Activated CD4-positive, alpha-beta T cell treated with anti-CD3 and anti-CD28 coated beads, Interleukin-2, amount 50 U/mL, for 48 hours (primary cell): ENCODE data around the gene LIFR.

Experiments
- DNase-seq, 2 experiments: peaks; one replicate each; pipeline ENCODE4 v3.0.0-alpha.2; 2020

LIFR gene

GRCh38 chr5:38515646-38516045, 40.8 kb downstream of the LIFR start:
- no peak for DNase-seq

DNA sequence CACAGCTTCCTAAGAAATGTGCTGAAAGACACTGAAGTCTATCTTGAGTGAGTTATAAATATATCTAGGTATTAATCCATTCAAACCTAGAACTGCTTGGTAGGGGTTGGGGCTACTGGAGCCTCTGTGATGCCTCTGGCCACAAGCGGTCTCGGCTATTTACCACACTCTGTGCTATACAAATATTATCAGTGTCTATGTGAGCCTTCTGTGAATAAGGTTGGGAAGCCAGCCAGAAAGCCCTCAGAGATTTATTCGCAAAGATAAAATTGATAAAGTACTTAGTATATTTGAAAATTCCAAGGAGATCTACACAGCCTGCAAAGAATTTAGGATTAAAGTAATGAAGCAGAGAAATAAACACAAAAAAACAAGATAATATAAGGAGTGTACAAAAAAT, 41.4 kb downstream of the LIFR start:
- DNase-seq, result no peak

GRCh38 chr5:38509185-38509584, 47.3 kb downstream of the LIFR start:
- DNase-seq, result no peak

DNA sequence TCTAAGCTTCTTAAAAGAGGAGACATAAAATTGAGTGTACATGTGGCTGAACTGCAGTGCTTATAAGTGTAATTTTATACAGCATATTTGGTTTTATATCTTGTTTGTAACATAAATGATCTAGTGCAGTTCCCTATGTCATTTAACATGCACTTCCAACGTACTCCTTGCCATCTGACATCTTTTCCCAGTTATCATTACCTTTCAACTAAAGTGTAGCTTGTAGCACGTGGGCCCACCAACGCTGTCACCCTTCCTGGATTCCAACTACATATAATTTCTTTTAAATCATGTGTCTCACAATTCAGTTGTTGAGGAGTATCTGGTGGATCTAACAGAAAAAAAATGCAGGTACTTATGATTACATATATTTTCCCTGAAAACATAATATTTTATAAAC, 50.1 kb downstream of the LIFR start:
- DNase-seq, result no peak

DNA sequence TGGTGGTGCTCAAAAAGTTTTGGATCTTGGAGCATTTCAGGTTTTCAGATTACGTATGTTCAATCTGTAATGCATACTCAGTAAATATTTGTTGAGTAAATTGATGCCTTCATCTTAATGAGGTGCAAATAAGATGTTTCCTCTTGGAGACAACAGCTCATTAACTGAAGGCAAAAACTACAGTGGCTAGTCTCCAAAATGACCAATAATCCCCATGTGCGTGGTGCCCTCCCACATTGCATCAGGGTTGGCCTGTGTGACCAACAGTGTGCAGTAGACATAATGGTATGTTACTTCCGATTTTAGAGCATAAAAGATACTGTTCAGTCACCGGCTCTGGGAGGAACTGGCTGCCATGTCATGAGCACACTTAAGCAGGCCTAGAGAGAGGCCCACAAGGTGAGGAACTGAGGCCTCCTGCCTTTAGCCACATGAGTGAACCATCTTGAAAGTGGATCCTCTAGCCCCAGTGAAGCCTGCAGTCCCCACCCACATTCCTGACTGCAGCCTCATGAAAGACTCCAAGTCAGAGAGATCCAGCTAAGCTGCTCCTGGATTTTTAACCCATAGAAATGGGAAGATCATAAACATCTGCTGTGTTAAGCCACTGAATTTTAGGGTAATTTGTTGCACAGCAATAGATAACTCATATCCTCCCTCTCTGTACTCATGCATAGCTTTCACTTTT, 55.7 kb downstream of the LIFR start:
- no peak for DNase-seq

- no peak for DNase-seq
These were observed 58.5 kb downstream of the LIFR start for GRCh38 chr5:38497946-38498345.

- no peak for DNase-seq
These were observed 61.7 kb downstream of the LIFR start for GRCh38 chr5:38494763-38495162.

GRCh38 chr5:38494175-38494574, 62.3 kb downstream of the LIFR start:
- no peak for DNase-seq

DNA sequence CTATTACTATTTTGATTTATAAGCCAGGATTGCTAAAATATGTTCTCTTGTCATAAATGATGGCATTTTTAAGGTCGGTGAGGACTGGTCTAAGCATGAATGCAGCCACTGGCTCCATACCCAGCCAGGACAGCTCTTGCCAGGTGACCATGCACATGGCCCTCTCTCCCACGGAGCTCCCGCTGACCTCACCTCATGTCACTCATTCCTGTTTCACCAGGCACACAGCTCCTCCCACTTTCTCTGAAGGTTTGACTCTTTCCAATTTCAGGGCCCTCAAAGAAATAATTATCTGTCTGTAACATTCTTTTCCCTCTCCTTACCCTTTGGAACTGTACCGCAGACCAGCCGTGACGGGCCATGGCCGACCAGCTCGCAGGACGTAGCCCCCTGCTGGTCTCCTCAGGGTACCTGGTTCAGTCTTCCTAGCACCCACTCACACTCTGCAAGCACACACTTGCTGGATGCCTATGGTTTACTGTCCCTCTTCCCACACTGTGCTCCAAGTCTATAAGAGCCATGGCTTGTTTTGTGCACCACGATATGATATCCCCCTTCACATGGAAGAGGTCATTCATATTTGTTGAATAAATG, 72.5 kb downstream of the LIFR start:
- DNase-seq, result no peak

DNA sequence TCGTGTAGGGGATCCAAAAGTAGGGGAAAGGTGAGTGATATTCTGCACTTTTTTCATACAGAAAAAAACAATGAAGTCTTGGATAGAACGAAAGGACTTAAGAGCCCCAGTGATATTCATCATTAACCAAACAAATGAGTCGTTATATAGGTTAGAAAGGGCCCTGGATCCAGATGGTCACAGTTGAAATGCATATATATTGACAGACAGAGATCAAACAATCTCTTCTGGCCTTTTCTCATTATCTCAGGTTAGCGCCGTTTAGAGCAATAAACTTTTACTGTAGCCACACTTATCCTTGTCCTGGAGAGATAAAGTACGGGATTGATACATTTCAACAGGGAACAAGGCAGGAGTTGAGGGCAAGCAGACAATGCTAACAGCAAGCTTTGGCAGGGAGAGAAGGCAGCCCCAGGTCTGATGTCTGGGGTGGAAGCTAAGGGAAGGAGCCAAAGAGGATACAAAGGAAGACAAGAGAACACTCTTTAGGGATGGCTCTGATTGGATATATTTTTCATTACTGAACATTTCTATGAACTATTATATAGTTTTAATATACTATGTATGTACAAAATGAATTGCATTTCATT, 77.0 kb downstream of the LIFR start:
- no peak for DNase-seq

DNA sequence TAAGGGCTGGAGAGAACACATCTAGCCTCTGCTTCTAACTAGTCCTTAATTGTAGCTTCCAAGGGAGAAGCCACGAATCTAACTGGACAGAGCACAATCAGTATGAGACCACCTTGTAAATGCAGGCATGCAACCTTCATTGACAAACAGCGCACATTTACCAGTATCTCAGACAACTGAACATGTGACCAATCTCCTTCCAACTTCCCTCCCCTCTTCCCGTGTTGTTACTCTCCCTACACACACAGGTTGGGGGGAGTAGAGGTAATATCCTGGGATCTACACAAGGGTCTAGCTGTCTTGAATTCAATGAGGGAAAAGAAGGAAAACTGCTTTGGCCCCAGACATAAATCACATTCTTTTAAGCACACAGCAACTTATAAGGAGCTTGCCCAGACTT, 77.6 kb downstream of the LIFR start:
- no peak for DNase-seq

- no peak for DNase-seq
These were observed 78.3 kb downstream of the LIFR start for GRCh38 chr5:38478166-38478565.

GRCh38 chr5:38473008-38473407, 83.4 kb downstream of the LIFR start:
- DNase-seq, result no peak

DNA sequence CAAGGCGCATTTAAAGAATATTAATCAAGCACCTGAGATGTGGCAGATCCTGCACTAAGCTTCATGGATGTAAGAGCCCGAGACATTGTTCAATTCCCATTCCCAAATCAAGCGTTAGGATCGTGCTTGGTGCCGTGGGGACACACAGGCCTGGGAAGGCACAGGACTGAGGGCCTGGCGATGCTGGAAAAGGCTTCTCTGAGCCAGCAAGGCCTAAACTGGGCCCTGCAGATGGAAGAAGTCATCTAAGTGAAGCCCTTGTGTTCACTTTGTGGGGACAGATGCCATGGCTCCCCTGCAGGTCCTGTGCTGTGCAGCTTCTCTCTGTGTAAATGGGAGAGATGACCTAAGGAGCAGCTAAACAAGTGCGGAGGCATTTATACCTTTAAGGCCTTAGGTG, 83.9 kb downstream of the LIFR start:
- DNase-seq, result no peak

GRCh38 chr5:38471709-38472108, 84.7 kb downstream of the LIFR start:
- no peak for DNase-seq

DNA sequence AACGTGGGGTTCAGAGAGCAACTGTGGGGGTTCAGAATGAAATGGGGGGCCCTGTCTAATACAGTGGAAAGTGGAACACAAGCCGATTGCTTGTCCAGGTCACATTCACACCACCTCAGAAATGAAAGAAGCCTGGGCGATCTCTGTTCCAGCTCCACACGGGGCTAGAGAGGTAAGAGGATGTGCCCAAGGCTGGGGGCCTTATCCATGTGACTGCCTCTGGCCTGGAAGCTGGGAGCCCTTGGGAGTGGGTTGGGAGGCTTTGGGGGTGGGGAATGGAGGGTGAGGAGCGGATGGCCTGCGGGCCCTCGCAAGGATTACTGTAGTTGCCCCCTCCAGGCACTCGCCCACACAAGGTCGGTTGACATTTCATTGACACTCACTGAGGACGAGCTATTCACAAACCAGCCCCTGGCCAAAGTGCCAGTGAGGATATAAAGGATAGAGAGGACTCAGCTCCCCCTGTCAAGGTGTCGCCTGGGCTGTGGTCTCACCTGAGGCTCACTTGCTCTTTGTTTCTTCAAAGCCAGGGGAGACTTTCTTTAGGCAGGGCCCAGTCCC, 86.7 kb downstream of the LIFR start:
- no peak for DNase-seq

DNA sequence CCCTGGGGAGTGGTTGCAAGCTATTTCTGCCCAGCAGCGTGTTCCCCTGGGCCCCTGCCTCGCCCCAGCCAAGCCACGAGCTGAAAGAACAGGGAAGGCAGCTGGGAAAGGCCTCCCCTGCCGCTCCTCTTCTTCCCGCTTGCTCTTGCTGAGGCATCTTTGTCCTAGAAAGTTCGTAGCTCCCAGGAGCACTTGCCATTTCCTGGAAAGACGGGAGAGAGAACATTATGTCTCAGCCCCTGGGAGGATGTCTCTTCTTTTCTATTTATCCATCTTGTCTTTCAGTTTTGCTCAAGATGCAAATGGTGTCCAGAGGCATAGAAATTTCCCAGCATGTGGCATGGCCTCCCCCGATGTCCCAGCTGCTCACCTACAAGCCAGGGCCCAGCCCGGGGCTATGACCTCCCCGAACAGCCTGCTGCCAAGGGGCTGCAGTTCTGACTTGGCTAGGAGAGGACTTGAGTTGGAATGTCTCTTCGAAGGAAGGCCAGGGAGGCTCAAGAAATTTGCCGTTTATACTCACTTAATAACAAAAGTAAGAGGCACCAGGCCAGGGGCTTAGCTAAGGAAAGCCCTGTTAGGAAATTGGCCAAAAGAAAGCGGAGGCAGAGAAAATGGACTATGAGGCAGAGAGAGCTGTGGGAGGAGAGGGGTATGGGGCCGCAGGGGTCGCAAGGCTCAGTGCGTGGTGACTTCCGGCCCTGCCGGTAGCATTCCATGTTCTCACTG, 87.3 kb downstream of the LIFR start:
- DNase-seq, result no peak

GRCh38 chr5:38468202-38468673, 88.2 kb downstream of the LIFR start:
- DNase-seq, result no peak

DNA sequence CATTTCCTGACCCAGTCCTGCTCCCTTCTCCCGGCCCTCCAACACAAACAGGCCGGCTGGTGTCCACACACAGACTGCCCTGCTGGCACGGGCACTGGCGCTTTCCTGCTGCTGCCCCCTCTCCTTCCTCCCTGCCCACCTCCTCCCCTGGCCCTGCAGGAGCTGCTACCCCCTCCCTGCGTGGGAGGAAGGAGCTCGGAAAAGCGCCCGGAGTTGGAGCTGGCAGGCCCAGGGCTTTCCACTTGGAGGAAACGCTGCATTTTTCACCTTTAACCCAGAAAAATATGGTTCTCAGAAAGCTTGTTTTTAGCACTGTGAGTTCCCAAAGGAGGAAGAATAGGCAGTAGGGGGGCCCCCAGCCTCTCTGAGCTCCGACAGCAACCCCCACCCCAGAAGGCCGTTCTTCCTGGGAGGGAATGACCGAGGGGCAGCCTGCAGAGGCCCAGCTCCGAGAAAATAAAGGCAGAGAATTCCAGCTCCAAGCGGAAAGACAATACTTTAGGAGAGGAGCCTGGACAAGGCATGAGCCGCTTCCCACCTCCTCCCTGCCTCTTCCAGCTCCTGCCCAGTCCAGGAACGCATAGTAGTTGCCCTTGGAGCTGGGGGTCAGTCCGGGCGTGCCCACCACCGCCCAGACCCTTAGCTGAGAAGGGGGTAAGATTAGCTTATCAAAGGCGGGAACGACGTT, 88.9 kb downstream of the LIFR start:
- no peak for DNase-seq

DNA sequence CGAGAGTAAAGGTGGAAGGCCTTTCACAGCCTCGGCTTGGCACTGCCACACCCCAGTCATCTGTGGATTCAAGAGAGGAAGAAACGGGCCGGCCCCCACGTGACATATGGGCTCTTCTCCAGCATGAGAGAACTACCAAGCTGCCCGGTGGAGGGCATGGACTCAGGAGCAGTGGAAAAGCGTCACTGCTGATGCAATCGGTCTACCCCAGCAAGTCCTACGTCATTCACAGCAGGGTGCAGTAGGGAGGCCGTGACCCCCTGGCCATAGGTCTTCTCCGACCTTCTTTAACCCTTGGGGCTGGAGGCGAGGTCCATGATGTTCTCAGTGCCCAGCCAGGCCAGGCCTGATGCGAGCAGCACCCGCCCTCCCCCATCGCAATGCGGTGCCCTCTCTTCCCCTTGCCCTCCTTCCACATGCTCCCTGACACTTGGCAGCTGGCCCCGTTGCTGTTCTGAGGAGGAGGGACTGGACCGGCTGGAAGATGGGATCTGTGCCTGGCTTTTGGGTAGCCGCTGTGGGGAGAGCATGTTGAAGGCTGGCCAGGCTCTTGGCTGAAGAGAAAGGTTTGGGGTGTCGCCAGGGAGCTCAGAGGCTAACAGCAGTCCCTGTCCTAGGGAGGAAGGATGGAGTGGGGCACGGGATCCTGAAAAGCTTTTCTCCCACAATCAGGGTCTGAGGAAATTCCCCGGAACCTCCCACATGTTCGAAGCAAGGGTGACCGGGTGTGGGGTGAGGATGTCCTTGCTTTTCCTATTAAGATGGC, 89.8 kb downstream of the LIFR start:
- no peak for DNase-seq

DNA sequence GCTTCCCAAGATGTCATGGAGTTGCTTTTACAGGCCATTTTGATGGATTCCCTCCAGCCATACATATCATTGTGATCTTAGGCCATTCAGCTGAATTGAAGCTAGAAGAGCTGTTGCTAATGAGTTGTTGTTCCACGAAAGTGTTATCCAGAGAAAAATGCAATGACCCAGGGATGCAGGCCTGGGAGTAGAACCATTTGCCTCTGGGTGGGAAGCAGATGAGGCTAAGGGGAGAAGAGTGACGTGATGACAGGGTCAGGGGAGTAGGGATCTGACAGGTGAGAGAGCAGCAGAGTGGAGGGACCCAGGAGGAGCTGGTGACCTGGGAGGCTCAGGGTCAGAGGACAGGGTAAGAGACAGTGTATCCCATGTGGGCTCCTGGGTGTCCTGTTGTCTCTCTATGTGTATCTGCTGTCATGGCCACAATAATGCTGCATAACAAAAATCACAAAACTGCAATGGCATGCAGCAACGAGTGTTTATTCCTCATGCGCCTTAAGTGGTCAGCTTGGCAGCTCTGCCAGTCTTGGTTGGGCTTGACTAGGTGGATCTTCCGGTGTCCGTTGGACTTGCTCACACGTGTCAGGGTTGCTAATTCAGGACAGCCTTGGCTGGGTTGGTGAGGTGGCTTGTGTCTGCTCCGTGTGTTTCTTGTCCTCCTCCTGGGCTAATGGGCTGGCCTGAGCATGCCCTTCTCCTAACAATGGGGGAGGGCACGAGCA, 90.6 kb downstream of the LIFR start:
- DNase-seq, result no peak
